NCI-H69 (cell line): ENCODE measurements around the gene CACNG1.
"Not testable (repeated sequence)": the region's sequence is repeated elsewhere in the genome, so short reads cannot be mapped to it uniquely, and the experiment has no call there.

Source experiments
- DNase-seq: peaks from one replicate; lab custom pipeline; 2025; lab: John Stamatoyannopoulos, UW

Gene CACNG1

GRCh38 chr17:67025216-67025792 lies 19.1 kb upstream of the CACNG1 start:
- peak; percentile 75 for DNase-seq

- DNase-seq = no peak
Observed at GRCh38 chr17:67026341-67026740, 18.0 kb upstream of the CACNG1 start.

DNA sequence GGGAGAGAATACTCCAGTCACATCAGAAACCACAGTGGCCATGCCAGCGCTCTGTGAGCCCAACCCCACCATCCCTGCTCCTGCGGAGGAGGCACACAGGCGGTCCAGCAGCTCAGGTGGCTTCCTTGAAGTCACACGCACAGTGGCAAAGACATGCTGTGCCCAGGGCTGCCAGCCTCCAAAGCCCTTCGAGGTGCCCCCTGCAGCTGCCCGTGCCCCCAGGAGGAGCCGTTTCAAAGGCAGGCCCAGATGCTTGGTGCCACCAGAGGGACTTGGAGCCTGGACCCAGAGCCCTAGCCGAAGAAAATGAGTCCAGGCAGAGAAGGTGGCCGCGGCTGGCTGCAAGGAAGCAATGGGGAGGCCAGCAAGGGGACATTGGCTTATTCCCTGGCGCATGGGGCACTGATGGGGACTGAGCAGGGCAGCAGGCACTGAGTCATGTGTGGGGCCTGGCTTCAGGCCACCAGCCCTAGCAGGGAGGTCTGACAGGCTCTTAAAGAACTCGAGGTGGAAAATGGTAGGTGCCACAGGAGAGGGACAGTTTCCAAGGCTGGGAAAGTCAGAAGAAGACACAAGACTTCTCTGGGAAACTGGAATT lies 17.2 kb upstream of the CACNG1 start:
- DNase-seq = no peak

- DNase-seq = no peak
Observed at GRCh38 chr17:67030641-67031040, 13.7 kb upstream of the CACNG1 start.

- no peak for DNase-seq
Observed at GRCh38 chr17:67032382-67032781, 12.0 kb upstream of the CACNG1 start.

DNA sequence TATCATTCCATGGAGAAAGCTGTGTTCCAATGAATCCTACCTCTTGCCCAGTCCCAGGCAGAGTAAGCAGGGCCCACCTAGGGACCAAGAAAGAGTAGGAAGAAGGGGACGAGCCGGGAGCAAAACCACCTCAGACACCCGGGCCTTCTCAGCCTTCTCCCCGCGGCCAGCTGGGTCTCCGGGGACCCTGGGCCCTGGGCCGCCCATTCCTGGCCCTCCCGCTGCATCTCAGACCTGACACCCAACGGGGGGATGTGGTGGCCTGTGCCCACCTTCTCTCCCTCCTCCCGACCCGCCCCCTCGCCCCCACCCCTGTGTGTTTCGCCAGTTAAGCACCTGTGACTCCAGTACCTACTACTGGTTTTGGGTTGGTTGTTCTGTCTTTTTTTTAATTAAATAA lies 11.4 kb upstream of the CACNG1 start:
- DNase-seq = no peak

- no peak for DNase-seq
Observed at GRCh38 chr17:67033613-67034012, 10.7 kb upstream of the CACNG1 start.

DNA sequence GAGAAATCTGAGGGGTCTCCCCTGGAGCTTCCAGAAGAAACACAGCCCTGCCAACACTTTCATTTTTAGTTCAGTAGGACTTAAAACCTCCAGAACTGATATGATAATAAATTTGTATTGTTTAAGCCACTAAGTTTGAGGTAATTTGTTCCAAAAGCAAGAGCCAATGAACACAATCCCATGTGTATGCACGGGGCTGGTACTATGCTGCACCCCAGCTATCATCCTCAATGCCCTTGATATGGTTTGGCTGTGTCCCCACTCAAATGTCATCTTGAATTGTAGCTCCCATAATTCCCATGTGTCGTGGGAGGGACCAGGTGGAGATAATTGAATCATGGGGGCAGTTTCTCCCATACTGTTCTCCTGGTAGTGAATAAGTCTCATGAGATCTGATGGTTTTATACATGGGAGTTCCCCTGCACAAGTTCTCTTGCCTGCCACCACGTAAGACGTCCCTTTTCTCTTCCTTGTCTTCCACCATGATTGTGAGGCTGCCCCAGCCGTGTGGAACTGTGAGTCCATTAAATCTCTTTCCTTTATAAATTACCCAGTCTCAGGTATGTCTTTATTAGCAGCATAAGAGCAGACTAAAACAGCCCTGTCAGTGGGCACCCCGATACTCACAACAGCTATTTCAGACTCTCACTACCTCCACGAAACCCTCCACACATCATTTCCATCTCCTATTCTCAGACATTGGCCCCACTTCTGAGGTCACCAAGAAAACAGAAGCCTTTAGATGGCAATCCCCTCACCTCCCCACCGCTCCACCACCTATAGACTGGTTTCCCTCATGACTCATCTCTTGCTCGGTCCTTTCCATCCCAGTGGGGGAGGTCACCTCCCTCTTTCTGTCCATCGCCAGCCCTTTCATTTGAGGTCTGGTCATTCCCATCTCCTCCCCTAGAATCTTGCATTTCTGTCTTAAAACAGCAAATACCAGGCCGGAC lies 8.9 kb upstream of the CACNG1 start:
- no peak for DNase-seq

GRCh38 chr17:67038861-67039365 lies 5.4 kb upstream of the CACNG1 start:
- DNase-seq = no peak

DNA sequence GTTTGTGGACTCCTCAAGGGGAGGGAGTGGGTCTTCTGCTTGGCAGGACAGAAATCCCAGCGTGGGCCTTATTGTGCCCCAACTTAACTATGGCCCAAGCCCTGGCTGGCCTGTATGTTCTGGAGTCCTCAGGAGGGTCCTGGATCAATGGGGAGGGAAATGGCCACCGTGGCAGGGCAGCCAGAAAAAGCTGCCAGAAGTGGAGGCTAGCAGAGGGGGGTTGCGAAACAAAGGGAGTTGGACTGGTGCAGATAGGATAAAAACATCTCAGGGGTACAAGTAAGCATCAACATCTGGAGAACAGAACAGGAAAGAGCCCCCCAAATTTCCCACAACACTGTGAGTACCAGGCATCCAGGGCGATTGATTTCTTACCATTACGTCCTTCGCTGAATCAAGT lies 3.7 kb upstream of the CACNG1 start:
- DNase-seq = no peak

GRCh38 chr17:67041119-67041518 lies 3.2 kb upstream of the CACNG1 start:
- not testable (repeated sequence) for DNase-seq

DNA sequence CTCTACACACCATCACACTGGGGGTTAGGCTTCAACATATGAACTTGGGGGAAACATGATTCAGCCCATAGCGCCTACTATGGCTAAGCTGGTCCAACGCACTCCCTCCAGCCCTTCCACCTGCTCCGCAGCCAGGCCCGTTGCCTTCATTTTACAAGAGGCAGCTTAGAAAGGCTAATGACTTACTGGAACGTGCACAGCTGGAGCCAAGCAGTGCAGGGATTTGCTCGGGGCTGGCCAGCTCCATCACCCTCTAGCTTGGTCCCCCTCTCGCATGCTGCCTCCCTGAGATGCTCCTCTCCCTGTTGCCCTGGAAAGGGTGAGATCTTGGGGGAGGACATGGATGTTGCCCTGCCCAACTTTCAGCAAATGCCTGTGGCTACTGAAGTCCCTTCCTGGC lies 2.8 kb upstream of the CACNG1 start:
- DNase-seq = peak; percentile 54

- DNase-seq = peak; percentile 76
Observed at GRCh38 chr17:67041941-67042899, 2.1 kb upstream of the CACNG1 start.

- peak; percentile 38 for DNase-seq
Observed at GRCh38 chr17:67043283-67043682, 1.1 kb upstream of the CACNG1 start.

DNA sequence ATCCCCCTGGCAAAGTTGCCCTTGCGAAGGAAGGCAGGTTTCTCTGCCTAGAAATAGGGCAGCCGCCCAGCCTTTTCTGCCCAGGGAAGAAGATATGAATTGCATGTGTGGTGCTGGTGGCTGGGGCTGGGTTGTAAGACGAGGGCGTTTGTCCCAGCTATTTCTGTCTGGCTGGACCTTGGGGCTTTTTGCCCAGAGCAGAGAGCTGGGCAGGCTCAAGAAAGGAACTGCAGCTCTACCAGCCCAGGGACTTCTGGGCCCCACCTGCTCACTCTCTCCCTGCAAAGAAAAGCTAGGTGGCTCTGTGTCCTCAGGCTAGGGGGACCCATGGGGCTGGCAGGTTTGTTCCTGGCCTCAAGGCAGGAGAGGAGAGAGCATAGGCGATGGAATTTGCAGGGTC lies 586 bp downstream of the CACNG1 start:
- peak; percentile 18 for DNase-seq

GRCh38 chr17:67046398-67046797 lies 2.0 kb downstream of the CACNG1 start:
- no peak for DNase-seq

DNA sequence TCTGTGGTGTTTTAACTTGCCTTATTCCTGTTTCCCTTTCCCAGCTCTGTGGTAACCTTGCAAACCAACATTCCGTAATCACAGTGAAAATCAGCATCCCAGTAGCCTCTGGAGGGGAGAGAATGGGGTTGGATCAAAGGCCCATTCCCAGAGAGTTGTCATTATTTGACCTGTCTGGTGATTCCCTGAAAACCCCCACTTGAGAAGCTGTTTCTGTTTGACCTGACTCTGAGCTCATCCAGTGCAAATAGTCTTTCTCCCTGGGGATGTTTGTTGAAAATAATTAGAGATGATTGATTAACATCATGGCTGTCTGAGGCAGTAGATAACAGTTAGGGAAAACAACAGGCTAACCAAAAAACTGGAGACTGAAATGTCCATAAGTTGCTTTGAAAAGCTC lies 3.0 kb downstream of the CACNG1 start:
- peak; percentile 46 for DNase-seq

DNA sequence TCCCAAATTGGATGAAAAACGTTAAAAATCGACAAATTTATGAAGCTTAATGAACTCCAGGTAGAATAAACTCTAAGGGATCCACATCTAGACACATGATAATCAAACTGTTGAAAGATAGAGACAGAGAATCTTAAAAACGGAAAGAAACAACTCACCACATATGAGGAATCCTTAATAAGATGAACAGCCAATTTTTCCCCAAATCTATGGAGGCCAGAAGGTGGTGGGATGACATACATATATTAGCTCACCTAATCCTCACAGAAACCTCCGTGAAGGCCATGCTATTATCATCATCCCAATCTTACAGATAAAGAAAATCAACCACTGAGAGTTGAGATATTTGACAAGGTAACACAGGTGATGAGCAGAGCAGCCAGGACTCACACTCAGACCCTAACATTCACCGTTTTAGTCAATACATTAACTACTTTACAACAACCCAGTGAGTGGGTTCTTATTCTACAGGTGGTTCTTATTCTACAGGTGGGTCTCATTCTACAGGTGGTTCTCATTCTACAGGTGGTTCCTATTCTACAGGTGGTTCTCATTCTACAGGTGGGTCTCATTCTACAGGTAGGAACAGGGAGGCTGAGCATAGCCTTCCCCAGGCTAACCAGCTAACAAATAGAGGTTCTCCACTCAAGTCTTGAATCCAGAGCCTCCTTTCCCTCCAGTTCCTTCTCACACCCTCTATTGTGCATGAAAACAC lies 4.8 kb downstream of the CACNG1 start:
- DNase-seq = no peak

GRCh38 chr17:67050066-67050465 lies 5.7 kb downstream of the CACNG1 start:
- no peak for DNase-seq

- DNase-seq = no peak
Observed at GRCh38 chr17:67050471-67051154, 6.3 kb downstream of the CACNG1 start.
